PC-9 (cell line): ENCODE results near the gene RABL2A. TPM values are rescaled to one million over a fixed set of nuclear protein-coding genes. Genes with fewer than 3 reads are reported as not detected.
"Not testable (repeated sequence)": the region's sequence is repeated elsewhere in the genome, so short reads cannot be mapped to it uniquely, and the experiment has no call there.

Source experiments
- BruUV-seq: library from RNA; stranded (reverse); fragments of 400-500 nt; replicated peaks from 2 replicates; lab custom pipeline; 2021; lab: Mats Ljungman, UMichigan
- CTCF ChIA-PET: fragments of 300-600 bp; sonication (Branson Sonifier 250); formaldehyde crosslinking; loops from one replicate; lab custom pipeline; 2022; ENCODE audit warnings: antibody characterized with exemption; lab: Charles Lee
- POLR2A ChIA-PET: fragments of 300-600 bp; sonication (Branson Sonifier 250); formaldehyde crosslinking; loops from one replicate; lab custom pipeline; 2022; ENCODE audit warnings: antibody characterized with exemption; ENCODE audit not compliant: unreplicated experiment; lab: Charles Lee
- DNase-seq, 2 experiments: peaks; one replicate each; pipeline versions ENCODE4 v3.0.0 to v3.0.0-alpha.2; 2015 to 2022; ENCODE audit warnings: mixed read lengths in 1 of 2
- H2AFZ ChIP-seq: fragments of 200-600 bp; sonication (generic); 2 replicates; pipeline ENCODE4 v1.8.1; 2017; ENCODE audit warnings: antibody characterized with exemption
- H3F3A ChIP-seq: fragments of 200-600 bp; sonication (generic); 2 replicates; pipeline ENCODE4 v1.8.1; 2017; ENCODE audit warnings: antibody characterized with exemption, mild to moderate bottlenecking, low read depth; ENCODE audit not compliant: insufficient read depth
- H3K27ac ChIP-seq: fragments of 200-600 bp; sonication (generic); 2 replicates; pipeline ENCODE4 v1.6.1; 2016; ENCODE audit warnings: mixed run types
- H3K27me3 ChIP-seq: fragments of 200-600 bp; sonication (generic); 2 replicates; pipeline ENCODE4 v1.6.1; 2016; ENCODE audit warnings: low read depth, mixed run types; ENCODE audit not compliant: insufficient read depth
- H3K36me3 ChIP-seq: fragments of 200-600 bp; sonication (generic); 2 replicates; pipeline ENCODE4 v1.6.1; 2016; ENCODE audit warnings: low read depth, mixed run types
- H3K4me1 ChIP-seq: fragments of 200-600 bp; sonication (generic); replicated peaks from 2 replicates; pipeline ENCODE4 v1.6.1; 2016; ENCODE audit warnings: mixed run types; ENCODE audit not compliant: insufficient read depth
- H3K4me2 ChIP-seq: fragments of 200-600 bp; sonication (generic); 2 replicates; pipeline ENCODE4 v1.6.1; 2017; ENCODE audit warnings: mixed run types
- H3K4me3 ChIP-seq: fragments of 200-600 bp; sonication (generic); 2 replicates; pipeline ENCODE4 v1.6.1; 2016; ENCODE audit warnings: mixed run types
- H3K79me2 ChIP-seq: fragments of 200-600 bp; sonication (generic); 2 replicates; pipeline ENCODE4 v1.6.1; 2017; ENCODE audit warnings: low read depth, mixed run types
- H3K9me2 ChIP-seq: fragments of 200-600 bp; sonication (generic); 2 replicates; pipeline ENCODE4 v1.8.1; 2017; ENCODE audit warnings: mild to moderate bottlenecking; ENCODE audit not compliant: insufficient read depth
- H3K9me3 ChIP-seq: fragments of 200-600 bp; sonication (generic); 2 replicates; pipeline ENCODE4 v1.8.1; 2016; ENCODE audit warnings: low read depth; ENCODE audit not compliant: insufficient read depth
- H4K20me1 ChIP-seq: fragments of 200-600 bp; sonication (generic); 2 replicates; pipeline ENCODE4 v1.8.1; 2017; ENCODE audit not compliant: insufficient read depth
- intact Hi-C: fragments of 100-400 bp; cut with micrococcal nuclease; formaldehyde crosslinking; loops from one replicate; pipeline ENCODE4 v1.10.0; 2022; ENCODE audit not compliant: unreplicated experiment
- total RNA-seq: library from RNA; stranded (reverse); gene quantifications from 2 replicates; pipeline ENCODE4 v1.2.3, GENCODE V29; 2021

The RABL2A gene
- total RNA-seq, 1 experiment from 2014 or later = 27.7 TPM

DNA sequence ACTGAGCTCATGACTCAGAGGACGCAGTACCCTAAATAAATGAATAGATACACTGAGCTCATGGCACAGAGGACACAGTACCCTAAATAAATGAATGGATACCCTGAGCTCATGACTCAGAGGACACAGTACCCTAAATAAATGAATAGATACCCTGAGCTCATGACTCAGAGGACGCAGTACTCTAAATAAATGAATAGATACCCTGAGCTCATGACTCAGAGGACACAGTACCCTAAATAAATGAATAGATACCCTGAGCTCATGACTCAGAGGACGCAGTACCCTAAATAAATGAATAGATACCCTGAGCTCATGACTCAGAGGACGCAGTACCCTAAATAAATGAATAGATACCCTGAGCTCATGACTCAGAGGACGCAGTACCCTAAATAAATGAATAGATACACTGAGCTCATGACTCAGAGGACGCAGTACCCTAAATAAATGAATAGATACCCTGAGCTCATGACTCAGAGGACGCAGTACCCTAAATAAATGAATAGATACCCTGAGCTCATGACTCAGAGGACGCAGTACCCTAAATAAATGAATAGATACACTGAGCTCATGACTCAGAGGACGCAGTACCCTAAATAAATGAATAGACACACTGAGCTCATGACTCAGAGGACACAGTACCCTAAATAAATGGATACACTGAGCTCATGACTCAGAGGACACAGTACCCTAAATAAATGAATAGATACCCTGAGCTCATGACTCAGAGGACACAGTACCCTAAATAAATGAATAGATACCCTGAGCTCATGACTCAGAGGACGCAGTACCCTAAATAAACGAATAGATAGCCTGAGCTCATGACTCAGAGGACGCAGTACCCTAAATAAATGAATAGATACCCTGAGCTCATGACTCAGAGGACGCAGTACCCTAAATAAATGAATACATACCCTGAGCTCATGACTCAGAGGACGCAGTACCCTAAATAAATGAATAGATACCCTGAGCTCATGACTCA is 24.1 kb downstream of the RABL2A start:
- DNase-seq, POLR2A ChIA-PET, H3K4me3 ChIP-seq, BruUV-seq, H3K9me3 ChIP-seq, H3F3A ChIP-seq, H3K79me2 ChIP-seq, H4K20me1 ChIP-seq, intact Hi-C loops, H3K36me3 ChIP-seq, H3K4me1 ChIP-seq, CTCF ChIA-PET, H3K9me2 ChIP-seq, H2AFZ ChIP-seq, H3K4me2 ChIP-seq, H3K27ac ChIP-seq, H3K27me3 ChIP-seq: not testable (repeated sequence)

DNA sequence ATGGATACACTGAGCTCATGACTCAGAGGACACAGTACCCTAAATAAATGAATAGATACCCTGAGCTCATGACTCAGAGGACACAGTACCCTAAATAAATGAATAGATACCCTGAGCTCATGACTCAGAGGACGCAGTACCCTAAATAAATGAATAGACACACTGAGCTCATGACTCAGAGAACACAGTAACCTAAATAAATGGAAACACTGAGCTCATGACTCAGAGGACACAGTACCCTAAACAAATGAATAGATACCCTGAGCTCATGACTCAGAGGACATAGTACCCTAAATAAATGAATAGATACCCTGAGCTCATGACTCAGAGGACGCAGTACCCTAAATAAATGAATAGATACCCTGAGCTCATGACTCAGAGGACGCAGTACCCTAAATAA is 25.5 kb downstream of the RABL2A start:
- intact Hi-C loops, POLR2A ChIA-PET: not testable (repeated sequence)

DNA sequence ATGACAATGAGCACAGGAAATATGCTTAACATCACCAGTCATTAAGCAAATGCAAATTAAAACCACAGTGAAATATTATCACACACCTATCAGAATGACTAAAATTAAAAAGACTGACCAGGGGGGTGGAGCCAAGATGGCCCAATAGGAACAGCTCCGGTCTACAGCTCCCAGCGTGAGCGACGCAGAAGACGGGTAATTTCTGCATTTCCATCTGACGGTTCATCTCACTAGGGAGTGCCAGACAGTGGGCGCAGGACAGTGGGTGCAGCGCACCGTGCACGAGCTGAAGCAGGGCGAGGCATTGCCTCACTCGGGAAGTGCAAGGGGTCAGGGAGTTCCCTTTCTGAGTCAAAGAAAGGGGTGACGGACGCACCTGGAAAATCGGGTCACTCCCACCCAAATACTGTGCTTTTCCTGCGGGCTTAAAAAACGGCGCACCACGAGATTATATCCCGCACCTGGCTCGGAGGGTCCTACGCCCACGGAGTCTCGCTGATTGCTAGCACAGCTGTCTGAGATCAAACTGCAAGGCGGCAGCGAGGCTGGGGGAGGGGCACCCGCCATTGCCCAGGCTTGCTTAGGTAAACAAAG is 29.1 kb downstream of the RABL2A start:
- H3F3A ChIP-seq, intact Hi-C loops, CTCF ChIA-PET, H3K9me3 ChIP-seq, H4K20me1 ChIP-seq, H3K36me3 ChIP-seq, H3K9me2 ChIP-seq, H3K27ac ChIP-seq, H3K27me3 ChIP-seq, BruUV-seq, H3K4me1 ChIP-seq, H3K79me2 ChIP-seq: not testable (repeated sequence)
- DNase-seq = peak; percentile 33 to 41
- Histone ChIP-seq H3K4me3 (peak overlapping the region; percentile 66), H2AFZ (peak overlapping the region; percentile 84), H3K4me2 (peak overlapping the region; percentile 79)
- POLR2A ChIA-PET = interaction anchor here (0.6 kb wide), 1 partner anchor 175 kb away, joined by 5 read pairs; no protein-coding TSS in a partner anchor

More for the DNA sequence above, 25.5 kb downstream of the RABL2A start:
- H3K4me1 ChIP-seq, H3K9me2 ChIP-seq, H3K36me3 ChIP-seq, BruUV-seq, H2AFZ ChIP-seq, H3F3A ChIP-seq, H3K27me3 ChIP-seq, H3K4me2 ChIP-seq, H3K9me3 ChIP-seq, H3K4me3 ChIP-seq, CTCF ChIA-PET, H4K20me1 ChIP-seq, H3K79me2 ChIP-seq: not testable (repeated sequence)
- H3K27ac ChIP-seq = 0 out of 2 replicates have a peak overlapping the region, but pooled peaks have one; percentile 23
- peak in 1 of 2 experiments; percentile 58 for DNase-seq

DNA sequence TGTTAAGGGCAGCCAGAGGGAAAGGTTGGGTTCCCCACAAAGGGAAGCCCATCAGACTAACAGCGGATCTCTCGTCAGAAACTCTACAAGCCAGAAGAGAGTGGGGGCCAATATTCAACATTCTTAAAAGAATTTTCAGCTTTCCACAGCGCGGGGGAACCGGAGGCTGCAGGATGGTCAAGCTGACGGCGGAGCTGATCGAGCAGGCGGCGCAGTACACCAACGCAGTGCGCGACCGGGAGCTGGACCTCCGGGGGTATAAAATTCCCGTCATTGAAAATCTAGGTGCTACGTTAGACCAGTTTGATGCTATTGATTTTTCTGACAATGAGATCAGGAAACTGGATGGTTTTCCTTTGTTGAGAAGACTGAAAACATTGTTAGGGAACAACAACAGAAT is 30.7 kb downstream of the RABL2A start:
- H3K4me2 ChIP-seq, H4K20me1 ChIP-seq, H3K36me3 ChIP-seq, H3K9me2 ChIP-seq, DNase-seq, H3K27me3 ChIP-seq, H3K9me3 ChIP-seq, CTCF ChIA-PET, POLR2A ChIA-PET, H3F3A ChIP-seq, H2AFZ ChIP-seq, H3K4me1 ChIP-seq, intact Hi-C loops, H3K27ac ChIP-seq, H3K79me2 ChIP-seq, H3K4me3 ChIP-seq, BruUV-seq: not testable (repeated sequence)

DNA sequence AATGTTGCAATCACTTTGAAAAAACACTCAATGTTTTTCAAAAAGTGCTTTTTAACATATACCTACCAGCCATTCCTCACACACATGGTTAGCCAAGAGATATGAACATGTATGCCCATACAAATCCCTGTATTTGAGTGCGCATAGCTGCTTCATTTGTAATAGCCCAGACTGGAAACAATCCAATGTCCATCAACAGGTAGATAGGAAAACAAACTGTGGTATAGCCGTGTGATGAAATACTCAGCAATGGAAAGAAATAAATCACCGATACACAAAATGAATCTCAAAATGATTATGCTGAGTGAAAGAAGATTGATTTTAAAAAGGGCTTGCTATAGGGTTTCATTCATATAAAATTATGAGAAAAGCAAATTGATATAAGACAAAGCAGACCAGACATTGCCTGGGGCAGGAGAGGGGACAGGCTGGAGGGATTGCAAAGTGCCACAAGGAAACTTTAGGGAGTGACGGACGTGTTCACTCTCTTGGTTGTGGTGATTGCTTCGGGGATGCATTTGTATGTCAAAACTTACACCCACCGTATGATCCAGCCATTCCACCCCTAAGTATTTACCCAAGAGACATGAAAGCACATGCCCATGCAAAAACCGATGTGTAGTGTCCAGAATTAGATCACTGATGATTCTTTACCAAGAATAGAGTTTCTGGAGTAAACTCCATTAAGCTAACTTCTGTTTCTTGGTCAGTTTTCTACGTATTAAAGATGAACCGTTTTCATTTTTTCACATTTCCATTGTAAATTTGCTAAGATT is 36.4 kb downstream of the RABL2A start:
- H3K36me3 ChIP-seq, intact Hi-C loops, BruUV-seq, H4K20me1 ChIP-seq, H3K4me2 ChIP-seq, DNase-seq, H3K9me3 ChIP-seq, H3K27ac ChIP-seq, CTCF ChIA-PET, H3K9me2 ChIP-seq, POLR2A ChIA-PET, H3K4me3 ChIP-seq, H3K79me2 ChIP-seq, H3F3A ChIP-seq, H3K4me1 ChIP-seq, H2AFZ ChIP-seq, H3K27me3 ChIP-seq: not testable (repeated sequence)

DNA sequence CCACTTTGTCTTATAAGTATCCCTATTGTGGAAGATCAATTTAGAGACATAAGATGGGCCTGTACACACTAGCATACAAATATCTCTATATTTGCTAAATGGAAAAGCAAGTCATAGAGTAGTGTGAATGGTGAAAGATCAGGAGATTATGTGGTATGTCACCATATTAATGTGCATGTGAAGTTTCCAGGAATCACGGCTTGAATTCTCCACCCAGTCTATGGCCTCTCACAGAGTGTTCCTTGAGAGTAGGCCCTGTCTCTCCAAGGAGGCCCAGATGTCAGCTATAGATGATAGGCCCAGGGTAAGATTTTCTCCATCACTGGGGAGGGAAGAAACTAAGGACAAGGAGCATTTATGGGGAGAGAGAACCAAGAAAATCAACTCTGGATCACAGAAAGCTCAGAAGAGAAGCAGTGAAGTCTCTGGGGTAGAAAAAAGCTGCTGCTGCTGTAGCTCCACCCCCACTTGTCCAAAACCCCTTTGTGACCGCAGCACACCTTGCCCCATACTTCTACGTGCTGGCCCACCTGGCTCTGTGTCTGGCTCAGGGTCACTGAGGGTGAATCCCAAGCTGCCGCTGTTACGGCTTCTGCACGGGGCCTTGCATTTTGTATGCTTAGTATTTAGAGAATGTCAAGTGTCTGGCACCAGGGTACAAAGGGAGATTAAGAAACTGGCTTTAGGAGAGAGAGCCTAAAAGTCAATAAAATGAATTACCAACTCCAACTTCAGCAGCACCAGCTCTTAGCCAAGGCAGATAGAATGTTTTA is 37.9 kb downstream of the RABL2A start:
- CTCF ChIA-PET, H4K20me1 ChIP-seq, H3K27me3 ChIP-seq, DNase-seq, H3K36me3 ChIP-seq, H3K9me2 ChIP-seq, H3K4me1 ChIP-seq, BruUV-seq, H3K9me3 ChIP-seq, H2AFZ ChIP-seq, POLR2A ChIA-PET, H3K4me2 ChIP-seq, H3K27ac ChIP-seq, intact Hi-C loops, H3F3A ChIP-seq, H3K79me2 ChIP-seq, H3K4me3 ChIP-seq: not testable (repeated sequence)
